GM18907 (cell line): ENCODE measurements around the gene PDAP1.
"Not testable (repeated sequence)": the region's sequence is repeated elsewhere in the genome, so short reads cannot be mapped to it uniquely, and the experiment has no call there.

Experiments
- ATAC-seq: cut with Tn5 transposase; IDR thresholded peaks from one replicate; pipeline ENCODE4 v1.9.1; 2021; ENCODE audit warnings: mild to moderate bottlenecking, moderate library complexity; ENCODE audit not compliant: unreplicated experiment

The PDAP1 gene

GRCh38 chr7:99357701-99358490 is 50.5 kb downstream of the PDAP1 start:
- no peak for ATAC-seq

- no peak for ATAC-seq
Measured at GRCh38 chr7:99355098-99355497, 53.3 kb downstream of the PDAP1 start.

- no peak for ATAC-seq
Measured at GRCh38 chr7:99352247-99352646, 56.1 kb downstream of the PDAP1 start.

GRCh38 chr7:99350641-99351040 is 57.8 kb downstream of the PDAP1 start:
- not testable (repeated sequence) for ATAC-seq
